Fibroblast of villous mesenchyme (primary cell): ENCODE results near the gene SLC35E1. TPM values are rescaled to one million over a fixed set of nuclear protein-coding genes. Genes with fewer than 3 reads are reported as not detected.

Experiments used
- DNase-seq: peaks from one replicate; pipeline ENCODE4 v3.0.0-alpha.2; 2010; ENCODE audit warnings: low read depth
- H3K4me3 ChIP-seq: 2 replicates; pipeline ENCODE4 v1.5.1; 2011; ENCODE audit warnings: low read depth, mild to moderate bottlenecking, low read length
- CTCF ChIP-seq: IDR thresholded peaks from 2 replicates; pipeline ENCODE4 v1.5.1; 2012; ENCODE audit warnings: low read depth, mild to moderate bottlenecking, low read length; ENCODE audit not compliant: insufficient read depth
- total RNA-seq: library from RNA; depleted of rRNA; stranded (reverse); fragments of >200 nt; gene quantifications from 2 replicates; pipeline ENCODE4 v1.2.3, GENCODE V29; 2012

SLC35E1 gene
- total RNA-seq, 1 donor = 46.2 TPM

GRCh38 chr19:16607819-16608218, 35.6 kb upstream of the SLC35E1 start:
- DNase-seq = no peak
- H3K4me3 ChIP-seq = no peak overlapping the region
- no peak for TF ChIP-seq CTCF

GRCh38 chr19:16605553-16605994, 33.4 kb upstream of the SLC35E1 start:
- no peak for TF ChIP-seq CTCF
- no peak overlapping the region for H3K4me3 ChIP-seq
- DNase-seq = no peak

- DNase-seq = no peak
- no peak overlapping the region for H3K4me3 ChIP-seq
- TF ChIP-seq CTCF = no peak
These were observed 32.9 kb upstream of the SLC35E1 start for GRCh38 chr19:16605115-16605514.

- TF ChIP-seq CTCF = no peak
- DNase-seq = no peak
- no peak overlapping the region for H3K4me3 ChIP-seq
These were observed 32.4 kb upstream of the SLC35E1 start for GRCh38 chr19:16604615-16605014.

- TF ChIP-seq CTCF = no peak
- DNase-seq = no peak
- no peak overlapping the region for H3K4me3 ChIP-seq
These were observed 30.9 kb upstream of the SLC35E1 start for GRCh38 chr19:16603090-16603489.

GRCh38 chr19:16601378-16602052, 29.3 kb upstream of the SLC35E1 start:
- DNase-seq = no peak
- H3K4me3 ChIP-seq = no peak overlapping the region
- no peak for TF ChIP-seq CTCF

GRCh38 chr19:16600824-16601223, 28.6 kb upstream of the SLC35E1 start:
- no peak overlapping the region for H3K4me3 ChIP-seq
- no peak for DNase-seq
- no peak for TF ChIP-seq CTCF
